HG02840 (cell line): ENCODE measurements around the gene DCTN3.

Experiments used
- ATAC-seq: cut with Tn5 transposase; IDR thresholded peaks from one replicate; pipeline ENCODE4 v1.9.1; 2021; ENCODE audit warnings: mild to moderate bottlenecking, moderate library complexity, moderate number of reproducible peaks; ENCODE audit not compliant: unreplicated experiment, low FRiP score

Gene DCTN3

DNA sequence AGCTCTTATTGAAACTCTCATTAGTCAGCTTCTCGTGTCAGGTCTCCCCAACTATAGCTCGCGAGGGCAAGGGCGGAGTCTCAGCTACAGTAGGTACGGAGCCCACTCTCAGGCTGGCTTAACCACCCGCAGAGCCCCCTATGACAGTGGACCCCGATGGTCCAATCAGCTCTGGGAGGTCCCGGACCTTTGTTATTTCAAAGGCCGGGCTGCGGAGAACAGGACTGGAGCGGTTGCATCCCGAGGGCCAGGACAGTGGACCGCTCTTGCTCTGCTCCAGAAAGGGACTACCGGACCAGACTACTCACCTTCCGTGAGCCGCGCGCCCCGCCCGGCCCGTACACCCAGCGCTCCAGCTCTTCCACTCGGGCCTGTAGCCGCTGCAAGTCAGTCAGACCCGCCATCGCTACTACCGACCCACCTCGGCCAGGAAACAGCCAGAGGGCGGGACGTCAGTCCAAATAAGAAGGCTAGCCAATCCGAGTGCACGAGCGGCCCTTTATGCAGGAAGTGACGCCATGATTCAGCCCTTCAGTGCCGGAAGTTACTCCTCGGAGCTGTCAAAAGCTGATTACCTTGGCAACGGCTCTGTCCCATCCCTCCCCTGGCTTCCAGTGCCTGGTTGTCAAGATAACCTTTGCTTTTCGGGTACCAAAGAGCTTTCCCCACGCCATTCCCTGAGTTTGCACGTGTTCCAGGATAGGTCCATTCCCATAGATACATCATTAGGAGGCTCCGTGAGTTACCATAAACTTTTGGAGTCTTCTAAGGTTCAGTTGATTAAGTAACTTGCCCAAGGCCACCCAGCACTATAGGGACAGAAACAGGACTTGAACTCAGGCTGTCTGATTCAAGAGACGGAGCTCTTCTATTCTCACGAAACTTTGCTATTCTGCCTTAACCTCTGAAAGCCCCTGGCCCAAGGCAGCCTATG lies at the start of gene DCTN3:
DCTN3 (minus strand) TSS at position 435 of the 934 bp plus-strand sequence; CDS start at position 404, 31 bp downstream.
- ATAC-seq, result peak; percentile 97

GRCh38 chr9:34665381-34666250 lies 45.3 kb upstream of the DCTN3 start:
- peak; percentile 55 for ATAC-seq

DNA sequence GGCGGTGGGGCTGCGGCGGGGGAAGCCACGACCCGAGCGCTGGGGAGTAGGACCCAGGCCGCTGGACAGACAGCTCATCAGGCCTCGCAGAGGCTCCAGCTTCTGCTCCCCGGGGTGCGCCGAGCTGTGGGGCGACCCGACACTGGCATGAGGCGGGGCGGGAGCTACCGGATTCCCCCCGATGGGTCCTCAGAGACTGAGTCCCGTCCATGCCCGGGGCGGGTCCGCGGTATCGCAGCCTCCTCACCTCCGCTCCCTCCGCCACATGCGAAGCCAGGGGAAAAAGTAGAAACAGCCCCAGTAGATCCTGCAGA lies 44.7 kb upstream of the DCTN3 start:
- no peak for ATAC-seq

DNA sequence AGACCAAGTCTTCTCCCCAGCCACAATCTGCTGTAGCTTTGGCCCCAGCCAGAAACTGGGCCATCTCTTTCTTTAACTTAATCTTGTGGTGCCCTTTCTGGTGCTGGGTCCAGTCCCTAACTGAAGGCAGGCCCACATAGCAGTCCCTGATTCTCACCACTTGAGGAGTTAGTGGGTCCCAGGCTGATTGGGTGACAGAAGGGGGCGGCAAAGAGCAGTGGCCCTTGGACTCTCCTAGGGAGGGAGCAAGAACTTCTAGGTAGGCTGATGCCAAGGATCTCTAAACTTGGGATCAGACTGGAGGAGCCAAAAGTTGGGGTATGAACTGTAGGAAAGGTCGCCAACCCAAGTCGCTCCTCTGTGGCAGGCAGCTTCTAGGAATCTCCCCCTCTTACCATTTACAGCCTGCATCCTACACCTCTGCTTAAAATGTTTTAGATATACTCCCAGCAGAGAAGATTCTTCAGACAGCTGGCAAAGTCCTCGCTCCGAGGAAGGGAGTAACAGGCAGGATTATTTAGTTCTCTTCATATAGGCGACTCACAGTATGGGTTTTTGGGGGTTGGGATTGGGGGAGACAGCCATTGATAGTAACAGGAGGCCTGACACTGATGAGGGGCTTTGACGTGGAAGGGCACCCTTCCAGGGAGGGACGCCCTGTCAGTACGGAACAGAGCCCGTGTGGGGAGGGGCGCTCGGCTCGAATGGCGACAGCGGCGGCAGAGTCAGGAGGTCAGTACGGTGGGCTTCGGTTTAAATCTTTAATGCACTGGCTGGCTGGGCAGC lies 44.2 kb upstream of the DCTN3 start:
- no peak for ATAC-seq

- ATAC-seq, result no peak
Measured at GRCh38 chr9:34663303-34663605, 43.0 kb upstream of the DCTN3 start.

GRCh38 chr9:34662526-34663302 lies 42.4 kb upstream of the DCTN3 start, which contains the start of gene CCL27:
Gene CCL27, minus strand, starts transcription at chr9:34662657. Its CDS starts 24 bp downstream, at chr9:34662633.
- ATAC-seq, result no peak

DNA sequence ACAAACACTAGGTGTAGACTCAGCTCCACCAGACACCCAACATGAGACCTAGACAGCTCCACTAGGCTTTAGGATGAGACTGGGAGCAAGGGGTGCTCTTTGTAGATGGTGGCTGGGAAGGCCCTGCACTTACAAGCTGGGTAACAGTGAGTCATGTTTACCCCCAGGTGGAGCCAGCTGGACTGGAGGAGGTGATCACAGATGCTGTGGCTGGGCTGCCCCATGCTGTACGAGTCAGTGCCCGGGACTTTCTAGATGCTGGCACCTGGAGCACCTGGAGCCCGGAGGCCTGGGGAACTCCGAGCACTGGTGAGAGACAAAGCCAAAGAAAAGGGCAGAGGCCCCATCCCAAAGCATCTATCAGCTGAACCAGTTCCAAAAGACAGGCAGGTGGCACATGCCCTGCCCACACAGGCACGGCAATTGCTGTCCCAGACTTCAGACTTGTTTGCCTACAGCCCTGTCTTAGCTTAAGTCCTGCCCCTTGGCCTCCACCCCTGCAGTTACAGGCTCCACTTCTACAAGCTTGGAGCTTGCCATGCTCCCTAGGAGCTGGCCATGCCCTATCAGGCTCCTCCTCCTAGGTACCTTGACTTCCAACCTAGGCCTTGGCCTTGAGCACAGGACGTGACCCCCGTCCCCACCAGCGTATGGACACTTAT lies 39.4 kb upstream of the DCTN3 start:
- no peak for ATAC-seq

GRCh38 chr9:34658461-34658860 lies 38.2 kb upstream of the DCTN3 start:
- no peak for ATAC-seq

DNA sequence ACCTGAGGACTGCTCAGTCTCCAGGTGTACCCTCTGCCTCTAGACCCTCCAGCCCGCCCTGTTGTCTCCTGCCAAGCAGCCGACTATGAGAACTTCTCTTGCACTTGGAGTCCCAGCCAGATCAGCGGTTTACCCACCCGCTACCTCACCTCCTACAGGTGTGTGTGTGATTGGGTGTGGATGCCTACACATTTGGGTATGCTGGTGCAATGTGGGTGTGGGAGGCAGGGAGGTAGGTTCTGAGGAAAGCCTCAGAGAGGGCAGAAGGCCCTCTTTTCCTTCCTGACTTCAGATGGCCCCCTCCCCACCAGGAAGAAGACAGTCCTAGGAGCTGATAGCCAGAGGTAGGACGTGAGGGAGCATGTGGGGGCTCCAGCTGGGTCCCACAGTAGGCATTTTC lies 36.7 kb upstream of the DCTN3 start:
- no peak for ATAC-seq

- ATAC-seq, result no peak
Measured at GRCh38 chr9:34655394-34655793, 35.1 kb upstream of the DCTN3 start.

GRCh38 chr9:34654323-34655051 lies 34.2 kb upstream of the DCTN3 start:
- ATAC-seq, result no peak

DNA sequence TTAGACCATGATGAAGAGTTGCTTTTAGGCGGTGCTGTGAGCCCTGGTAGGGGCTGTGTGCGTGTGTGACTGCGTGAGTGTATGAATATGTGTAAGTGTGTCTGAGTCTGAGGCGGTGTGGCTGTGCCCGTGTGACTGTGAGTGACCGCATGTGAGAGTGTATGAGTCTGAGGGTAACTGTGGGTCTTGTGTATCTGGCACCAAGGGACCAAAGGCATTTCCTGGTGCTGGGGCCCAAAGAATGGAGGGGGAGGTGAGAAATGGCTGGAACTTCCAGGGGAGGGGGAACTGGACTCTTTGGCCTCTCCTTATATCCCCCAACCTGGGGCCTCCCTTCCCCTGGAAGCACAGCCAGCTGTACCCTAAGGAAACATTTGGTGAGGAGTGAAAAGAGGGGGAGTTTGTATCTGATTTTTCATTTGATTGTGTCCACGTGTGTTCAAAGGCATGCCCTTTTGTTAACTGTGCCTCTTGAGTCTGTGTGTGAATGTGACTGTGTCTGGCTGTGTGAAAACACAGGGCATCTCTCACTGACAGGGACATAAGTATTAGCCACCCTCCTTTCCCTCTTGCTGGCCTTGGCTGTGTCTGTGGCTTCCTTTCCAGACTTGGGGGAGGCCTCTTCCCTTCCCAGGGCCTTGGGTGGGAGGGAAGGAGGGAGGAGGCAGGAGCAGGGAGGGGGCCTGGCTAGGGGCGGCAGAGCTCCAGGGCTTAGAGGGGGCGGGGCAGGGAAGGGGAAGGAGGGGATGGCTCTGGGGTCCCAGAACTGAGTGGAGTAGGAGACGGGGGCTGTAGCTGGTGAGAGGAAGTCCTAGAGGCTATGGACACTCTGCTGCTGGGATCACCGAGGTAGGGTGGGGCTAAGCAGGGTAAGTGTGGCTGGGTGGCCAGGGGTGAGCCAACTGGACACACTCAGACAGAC lies 33.1 kb upstream of the DCTN3 start:
- ATAC-seq, result no peak

- no peak for ATAC-seq
Measured at GRCh38 chr9:34652602-34653000, 32.3 kb upstream of the DCTN3 start.

- no peak for ATAC-seq
Measured at GRCh38 chr9:34651876-34652601, 31.7 kb upstream of the DCTN3 start, which contains the start of gene IL11RA. Gene IL11RA, plus strand, starts transcription at chr9:34652185. Its CDS starts 3,033 bp downstream, at chr9:34655218.

GRCh38 chr9:34651321-34651720 lies 31.0 kb upstream of the DCTN3 start:
- ATAC-seq, result no peak

DNA sequence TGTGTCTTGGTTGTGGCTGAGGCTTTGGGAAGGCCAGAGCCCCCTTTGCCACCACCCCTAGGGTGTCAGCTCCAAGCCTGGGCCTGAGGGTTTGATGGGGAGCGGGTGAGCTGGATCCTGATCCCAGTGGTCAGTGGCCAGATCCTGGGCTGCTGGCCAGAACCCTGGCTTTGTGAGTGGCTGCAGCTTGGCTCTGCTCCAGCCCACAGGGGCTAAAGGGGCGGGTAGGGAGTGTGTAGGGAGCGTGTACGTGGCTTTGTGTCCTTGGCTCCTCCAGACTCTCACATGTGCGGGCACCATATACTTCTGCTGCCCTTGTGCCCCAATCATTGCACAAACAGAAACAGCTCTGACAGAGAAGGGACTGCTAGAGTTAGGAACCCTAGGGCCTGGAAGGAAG lies 30.5 kb upstream of the DCTN3 start:
- no peak for ATAC-seq

DNA sequence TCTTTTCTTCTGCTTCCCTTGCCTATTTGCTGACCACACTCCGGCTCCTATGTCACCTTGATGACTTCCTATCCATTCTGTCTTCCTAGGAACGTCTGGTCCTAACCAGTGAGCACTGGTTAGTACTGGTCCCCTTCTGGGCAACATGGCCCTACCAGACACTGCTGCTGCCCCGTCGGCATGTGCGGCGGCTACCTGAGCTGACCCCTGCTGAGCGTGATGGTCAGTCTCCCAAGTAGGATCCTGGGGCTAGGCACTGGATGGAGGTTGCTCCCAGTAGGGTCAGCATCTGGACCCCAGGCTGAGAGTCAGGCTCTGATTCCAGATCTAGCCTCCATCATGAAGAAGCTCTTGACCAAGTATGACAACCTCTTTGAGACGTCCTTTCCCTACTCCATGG lies 28.4 kb upstream of the DCTN3 start:
- no peak for ATAC-seq
